ENCODE results near the gene TUSC2. TPM values are rescaled to one million over a fixed set of nuclear protein-coding genes. Genes with fewer than 3 reads are reported as not detected.

The TUSC2 gene
- total and polyA plus RNA-seq, 7 experiments from 2014 or later = 16.8 to 45.5 (median 21.8) TPM

GRCh38 chr3:50371133-50371685 lies 43.2 kb upstream of the TUSC2 start:
- no peak overlapping the region for H3K4me3 ChIP-seq (ENCODE audit: low read length)
- ChIA-PET POLR2A (no interaction called here), CTCF (interaction anchor here (1.2 kb wide), 1 partner anchor 172 kb away, joined by 3 read pairs; no protein-coding TSS in a partner anchor)
- peaks cover 2 to 10% of the 10 kb centered on the region in 2 donors for H3K4me1 ChIP-seq (ENCODE audit: control insufficient read depth in 2 of 2, insufficient read depth in 2 of 2, low read length in 2 of 2)
- DNase-seq = no peak
- peaks cover 0 to 2% (median 0%) of the 10 kb centered on the region in 5 donors for H3K27me3 Mint-ChIP-seq
- H3K27ac ChIP-seq (ENCODE audit: low read depth, low read length) = no peak overlapping the region
- no peak for ATAC-seq
- no peaks in the 10 kb centered on the region for H3K36me3 Mint-ChIP-seq
- intact Hi-C loops (cut with micrococcal nuclease) = no loop called here
- H3K4me1 Mint-ChIP-seq = peaks cover 3 to 40% (median 17%) of the 10 kb centered on the region in 7 donors
- H3K27me3 ChIP-seq (ENCODE audit: control insufficient read depth in 2 of 2, insufficient read depth in 2 of 2, low read length in 2 of 2) = no peaks in the 10 kb centered on the region
- peak overlapping the region in 2 of 9 donors; percentile 17 to 74 for H3K27ac Mint-ChIP-seq
- H3K9me3 Mint-ChIP-seq = no peaks in the 10 kb centered on the region
- H3K36me3 ChIP-seq (ENCODE audit: control insufficient read depth in 2 of 3, insufficient read depth in 3 of 3, low read length in 3 of 3) = no peaks in the 10 kb centered on the region
- no peak overlapping the region for H3K4me3 Mint-ChIP-seq
- H3K9me3 ChIP-seq (ENCODE audit: control insufficient read depth in 2 of 3, low read length in 3 of 3) = no peaks in the 10 kb centered on the region

DNA sequence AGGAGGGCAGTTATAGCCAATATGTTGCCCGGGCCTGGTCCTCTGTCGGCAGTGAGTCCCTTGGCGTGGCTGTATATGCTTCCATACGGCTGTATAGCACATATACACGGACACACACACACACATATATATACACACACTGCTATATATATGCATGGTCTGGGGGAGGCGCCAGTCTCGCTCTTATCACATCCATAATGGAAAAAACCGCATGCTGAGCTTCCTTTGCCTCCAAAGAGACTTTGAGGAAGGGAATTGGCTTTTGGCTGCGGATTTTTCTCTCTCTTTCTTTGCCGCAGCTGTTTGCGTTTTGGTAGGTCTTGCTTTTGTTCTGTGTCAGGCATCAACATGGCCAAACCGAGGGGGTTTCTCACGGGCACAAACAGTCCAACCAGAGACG lies 42.6 kb upstream of the TUSC2 start:
- Mint-ChIP-seq H3K27me3 (peaks cover 0 to 2% (median 0%) of the 10 kb centered on the region in 5 donors), H3K27ac (peak overlapping the region in 2 of 9 donors; percentile 17 to 51), H3K4me3 (no peak overlapping the region), H3K4me1 (peaks cover 9 to 46% (median 23%) of the 10 kb centered on the region in 7 donors), H3K36me3 (no peaks in the 10 kb centered on the region), H3K9me3 (no peaks in the 10 kb centered on the region)
- Histone ChIP-seq H3K9me3 (ENCODE audit: control insufficient read depth in 2 of 3, low read length in 3 of 3) (no peaks in the 10 kb centered on the region), H3K27ac (ENCODE audit: low read depth, low read length) (no peak overlapping the region), H3K27me3 (ENCODE audit: control insufficient read depth in 2 of 2, insufficient read depth in 2 of 2, low read length in 2 of 2) (no peaks in the 10 kb centered on the region), H3K36me3 (ENCODE audit: control insufficient read depth in 2 of 3, insufficient read depth in 3 of 3, low read length in 3 of 3) (no peaks in the 10 kb centered on the region), H3K4me3 (ENCODE audit: low read length) (no peak overlapping the region), H3K4me1 (ENCODE audit: control insufficient read depth in 2 of 2, insufficient read depth in 2 of 2, low read length in 2 of 2) (peaks cover 8 to 16% of the 10 kb centered on the region in 2 donors)
- POLR2A ChIA-PET = interaction anchor here (28.0 kb wide), 1 partner anchor 36 kb away, joined by 656 read pairs; the partner anchor contains the start of genes CYB561D2, HYAL2, NPRL2 and RASSF1
- intact Hi-C loops (cut with micrococcal nuclease) = no loop called here
- no peak for ATAC-seq
- CTCF ChIA-PET = interaction anchor here (1.2 kb wide), 1 partner anchor 173 kb away, joined by 3 read pairs; no protein-coding TSS in a partner anchor
- DNase-seq = no peak

DNA sequence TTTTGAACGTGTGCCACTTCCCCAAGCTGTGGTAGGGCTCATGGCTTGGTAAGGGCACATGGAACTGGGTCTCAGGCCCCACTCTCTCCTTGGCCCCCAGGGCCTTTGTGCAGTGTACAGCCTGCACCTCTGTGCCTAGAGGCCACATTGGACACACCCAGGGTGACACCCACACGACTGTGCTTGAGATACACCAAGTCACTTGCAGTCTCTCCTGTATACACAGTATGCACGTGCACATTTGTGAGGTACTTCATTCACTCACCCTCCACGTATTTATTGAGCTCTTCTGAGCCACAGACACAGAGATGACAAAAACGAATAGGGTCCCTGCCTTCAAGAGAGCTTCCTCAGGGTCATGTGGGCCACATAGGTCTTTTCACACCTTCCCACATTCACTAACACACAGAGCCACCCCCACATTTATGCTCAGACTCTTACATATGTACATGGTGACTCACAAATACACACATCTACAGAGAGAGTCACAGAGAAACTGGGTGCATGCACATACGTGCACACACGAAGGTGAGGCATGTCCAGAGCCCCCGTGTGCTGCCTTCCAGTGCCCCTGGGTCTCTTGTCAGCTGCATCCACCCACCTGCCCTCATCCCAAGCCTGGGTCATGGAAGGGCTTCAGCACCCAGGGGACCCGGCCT lies 41.1 kb upstream of the TUSC2 start:
- Mint-ChIP-seq H3K4me1 (peaks cover 14 to 51% (median 30%) of the 10 kb centered on the region in 7 donors), H3K9me3 (no peaks in the 10 kb centered on the region), H3K36me3 (no peaks in the 10 kb centered on the region), H3K27ac (peak overlapping the region in 1 of 9 donors; percentile 3), H3K4me3 (no peak overlapping the region), H3K27me3 (peaks cover 0 to 2% (median 0%) of the 10 kb centered on the region in 5 donors)
- H3K9me3 ChIP-seq (ENCODE audit: control insufficient read depth in 2 of 3, low read length in 3 of 3) = no peaks in the 10 kb centered on the region
- intact Hi-C loops (cut with micrococcal nuclease) = no loop called here
- ATAC-seq = no peak
- H3K27ac ChIP-seq (ENCODE audit: low read depth, low read length) = no peak overlapping the region
- no peaks in the 10 kb centered on the region for H3K27me3 ChIP-seq (ENCODE audit: control insufficient read depth in 2 of 2, insufficient read depth in 2 of 2, low read length in 2 of 2)
- H3K4me3 ChIP-seq (ENCODE audit: low read length) = no peak overlapping the region
- DNase-seq = no peak
- CTCF ChIA-PET = interaction anchor here (1.0 kb wide), 1 partner anchor 89 kb away, joined by 3 read pairs; no protein-coding TSS in a partner anchor
- POLR2A ChIA-PET = interaction anchor here (0.7 to 28.0 kb wide), 2 partner anchors 11 to 34 kb away, joined by 3 to 656 read pairs; partner anchors contain the start of genes CYB561D2, HYAL2, NPRL2 and RASSF1
- H3K36me3 ChIP-seq (ENCODE audit: control insufficient read depth in 2 of 3, insufficient read depth in 3 of 3, low read length in 3 of 3) = no peaks in the 10 kb centered on the region
- H3K4me1 ChIP-seq (ENCODE audit: control insufficient read depth in 2 of 2, insufficient read depth in 2 of 2, low read length in 2 of 2) = peaks cover 13 to 18% of the 10 kb centered on the region in 2 donors

DNA sequence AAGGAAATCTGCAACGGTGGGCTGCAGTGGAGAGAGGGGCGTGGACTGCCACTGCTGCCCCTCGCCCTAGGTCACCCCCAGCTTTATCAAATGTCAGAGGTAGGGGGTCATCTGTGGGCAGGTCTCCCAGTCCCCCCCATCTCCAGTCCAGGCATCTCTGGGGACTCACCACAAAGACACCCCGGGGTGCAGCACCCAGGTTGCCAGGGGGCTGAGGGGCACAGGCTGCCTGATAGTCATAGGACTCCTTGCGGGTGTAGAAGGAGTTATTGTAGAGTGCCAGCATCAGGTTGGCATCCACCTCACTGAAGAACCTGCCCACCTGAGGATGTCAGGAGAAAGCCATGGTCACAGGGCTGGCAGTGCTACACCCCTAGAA lies 37.8 kb upstream of the TUSC2 start:
- no peaks in the 10 kb centered on the region for H3K27me3 Mint-ChIP-seq
- no peaks in the 10 kb centered on the region for H3K36me3 ChIP-seq (ENCODE audit: control insufficient read depth in 2 of 3, insufficient read depth in 3 of 3, low read length in 3 of 3)
- H3K27ac ChIP-seq (ENCODE audit: low read depth, low read length) = peak overlapping the region; percentile 95
- peak overlapping the region; percentile 99 for H3K4me3 ChIP-seq (ENCODE audit: low read length)
- intact Hi-C loops (cut with micrococcal nuclease) = loop anchor here (1.0 to 2.0 kb wide), 13 partner anchors 15 to 1025 kb away; partner anchors contain the start of genes CYB561D2 (in 2 of the 2), NPRL2 (in 2 of the 2), C3orf18 (in 1 of the 2) and CACNA2D2 (in 1 of the 2)
- peaks cover 13 to 18% of the 10 kb centered on the region in 2 donors for H3K4me1 ChIP-seq (ENCODE audit: control insufficient read depth in 2 of 2, insufficient read depth in 2 of 2, low read length in 2 of 2)
- ATAC-seq (no peak), DNase-seq (no peak)
- H3K9me3 Mint-ChIP-seq = no peaks in the 10 kb centered on the region
- peak overlapping the region; percentile 82 to 93 (median 90) for H3K4me3 Mint-ChIP-seq
- H3K9me3 ChIP-seq (ENCODE audit: control insufficient read depth in 2 of 3, low read length in 3 of 3) = no peaks in the 10 kb centered on the region
- peak overlapping the region; percentile 87 to 97 (median 94) for H3K27ac Mint-ChIP-seq
- POLR2A ChIA-PET = interaction anchor here (0.6 to 28.0 kb wide), 11 partner anchors 9 to 1019 kb away, joined by 3 to 656 read pairs (median 7); partner anchors contain the start of genes C3orf18, CACNA2D2, CYB561D2 and HEMK1
- H3K27me3 ChIP-seq (ENCODE audit: control insufficient read depth in 2 of 2, insufficient read depth in 2 of 2, low read length in 2 of 2) = no peaks in the 10 kb centered on the region
- H3K4me1 Mint-ChIP-seq = peaks cover 8 to 36% (median 20%) of the 10 kb centered on the region in 7 donors
- CTCF ChIA-PET = interaction anchor here (1.1 kb wide), 1 partner anchor 18 kb away, joined by 3 read pairs; no protein-coding TSS in a partner anchor
- H3K36me3 Mint-ChIP-seq = no peaks in the 10 kb centered on the region

DNA sequence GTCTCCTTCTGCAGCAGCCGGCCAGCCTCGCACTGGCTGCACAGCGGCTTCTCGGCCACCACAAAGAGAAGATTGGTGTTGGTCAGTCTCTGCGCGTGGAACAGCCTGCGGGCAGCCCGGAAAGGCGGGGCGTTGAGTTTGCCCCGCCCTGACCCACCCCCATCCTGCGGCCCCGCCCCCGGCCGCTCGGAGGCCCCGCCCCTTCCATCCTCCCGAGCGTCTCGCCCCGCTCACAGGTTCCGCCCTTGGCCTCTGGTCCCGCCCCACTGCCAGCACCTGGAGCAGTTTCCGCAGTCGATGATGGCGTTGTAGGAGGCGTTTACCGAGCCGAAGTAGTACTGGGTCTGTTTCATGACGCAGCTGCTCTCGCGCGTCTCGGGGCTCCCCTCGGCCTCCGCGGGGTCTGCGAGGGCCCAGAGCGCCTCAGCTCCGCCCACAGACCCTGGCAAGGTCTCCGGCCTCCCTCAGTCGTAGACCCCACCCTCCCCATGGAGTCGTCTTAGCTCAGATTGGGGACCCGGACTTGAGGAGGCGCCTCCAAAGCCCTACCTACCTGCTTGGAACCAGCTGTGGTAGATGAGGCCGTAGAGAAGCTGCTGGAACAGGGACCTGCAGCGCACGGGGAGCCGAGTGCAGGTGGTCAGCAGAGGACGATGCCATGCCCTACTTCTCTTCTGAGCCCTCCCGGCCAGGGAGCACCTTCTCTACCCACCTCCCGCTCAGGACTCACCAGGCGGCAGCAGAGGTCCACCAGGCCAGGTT lies 37.2 kb upstream of the TUSC2 start:
- POLR2A ChIA-PET = interaction anchor here (0.6 to 28.0 kb wide), 12 partner anchors 8 to 1020 kb away, joined by 3 to 656 read pairs (median 6); partner anchors contain the start of genes C3orf18, CACNA2D2, CYB561D2 and HEMK1
- CTCF ChIA-PET = interaction anchor here (0.7 to 1.1 kb wide), 4 partner anchors 17 to 174 kb away, joined by 3 to 4 read pairs (median 3); partner anchors contain the start of gene GNAT1
- Mint-ChIP-seq H3K4me3 (peak overlapping the region; percentile 82 to 93 (median 90)), H3K27me3 (no peaks in the 10 kb centered on the region), H3K36me3 (no peaks in the 10 kb centered on the region), H3K9me3 (no peaks in the 10 kb centered on the region), H3K27ac (peak overlapping the region; percentile 87 to 97 (median 94)), H3K4me1 (peaks cover 8 to 36% (median 20%) of the 10 kb centered on the region in 7 donors)
- Histone ChIP-seq H3K36me3 (ENCODE audit: control insufficient read depth in 2 of 3, insufficient read depth in 3 of 3, low read length in 3 of 3) (no peaks in the 10 kb centered on the region), H3K4me1 (ENCODE audit: control insufficient read depth in 2 of 2, insufficient read depth in 2 of 2, low read length in 2 of 2) (peaks cover 13 to 18% of the 10 kb centered on the region in 2 donors), H3K9me3 (ENCODE audit: control insufficient read depth in 2 of 3, low read length in 3 of 3) (no peaks in the 10 kb centered on the region), H3K27ac (ENCODE audit: low read depth, low read length) (peak overlapping the region; percentile 95), H3K27me3 (ENCODE audit: control insufficient read depth in 2 of 2, insufficient read depth in 2 of 2, low read length in 2 of 2) (no peaks in the 10 kb centered on the region), H3K4me3 (ENCODE audit: low read length) (peak overlapping the region; percentile 99)
- ATAC-seq (peak; percentile 97), DNase-seq (peak; percentile 82 to 96 (median 94))
- intact Hi-C loops (cut with micrococcal nuclease) = loop anchor here (1.0 to 2.0 kb wide), 13 partner anchors 14 to 1026 kb away; partner anchors contain the start of genes CYB561D2 (in 2 of the 2), NPRL2 (in 2 of the 2), C3orf18 (in 1 of the 2) and CACNA2D2 (in 1 of the 2)

Data from naive thymus-derived CD4-positive, alpha-beta T cell (primary cell).